ENCODE measurements around the gene ENTPD6. TPM values are rescaled to one million over a fixed set of nuclear protein-coding genes. Genes with fewer than 3 reads are reported as not detected.

Gene ENTPD6
- total RNA-seq, 1 experiment from 2014 or later: 29.3 TPM

DNA sequence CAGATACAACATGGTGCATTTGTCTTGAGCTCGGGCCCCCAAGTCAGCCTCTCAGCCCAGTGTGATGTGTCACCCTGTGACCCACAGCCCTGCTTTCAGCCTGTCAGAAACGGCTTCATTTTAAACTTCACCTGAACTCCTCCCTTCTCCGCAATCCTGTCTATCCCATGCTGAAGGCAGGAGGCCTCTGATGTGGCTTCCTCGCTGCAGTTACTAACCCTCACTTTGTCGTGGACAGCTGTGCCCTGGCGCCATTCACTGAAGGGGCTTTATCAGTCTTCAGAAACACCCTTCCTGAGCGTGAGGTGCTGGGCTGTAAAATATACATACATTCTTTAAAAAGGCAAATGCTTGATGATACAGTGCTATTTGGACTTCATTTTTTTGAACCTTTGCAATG lies 7.9 kb upstream of the ENTPD6 start:
- no peak for DNase-seq (ENCODE audit: low read depth)

DNA sequence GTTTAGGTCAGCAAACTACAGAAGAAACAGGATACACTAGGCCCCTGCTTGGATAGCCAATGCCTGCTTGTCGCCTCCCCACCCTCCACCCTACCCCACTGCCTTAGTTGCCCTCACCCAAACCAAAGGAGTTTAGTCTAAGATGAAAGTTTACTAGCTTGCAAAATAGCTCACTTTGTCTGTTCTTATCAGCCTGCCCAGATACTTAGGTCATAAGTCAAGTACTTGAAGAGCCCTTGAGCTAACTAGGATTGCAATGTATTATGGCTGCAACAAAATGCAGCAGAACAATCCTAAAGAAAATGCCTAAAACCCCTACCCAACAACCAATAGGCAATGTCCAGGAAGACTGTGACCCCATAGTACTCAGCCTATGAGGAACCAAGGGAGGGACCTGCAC lies 7.3 kb upstream of the ENTPD6 start:
- no peak for DNase-seq (ENCODE audit: low read depth)

DNA sequence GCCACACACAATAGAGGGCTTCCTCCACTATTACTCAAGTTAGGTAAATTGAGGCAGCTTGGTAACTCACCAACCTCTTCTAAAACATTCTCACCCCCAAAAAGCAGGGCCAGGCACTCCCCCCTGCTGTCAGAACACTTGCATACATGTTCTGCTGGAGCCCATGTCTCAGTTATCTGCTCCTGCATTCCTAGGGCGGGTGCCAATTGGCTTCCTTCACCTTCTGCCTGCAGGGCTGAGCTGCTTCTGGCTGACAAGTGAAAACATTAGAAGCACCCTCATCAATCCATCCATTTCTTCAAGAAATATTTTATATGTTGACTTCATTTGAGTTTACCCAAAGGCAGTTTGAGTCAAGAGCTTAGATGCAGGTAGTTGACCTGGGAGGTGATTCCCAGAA lies 4.5 kb upstream of the ENTPD6 start:
- no peak for DNase-seq (ENCODE audit: low read depth)

DNA sequence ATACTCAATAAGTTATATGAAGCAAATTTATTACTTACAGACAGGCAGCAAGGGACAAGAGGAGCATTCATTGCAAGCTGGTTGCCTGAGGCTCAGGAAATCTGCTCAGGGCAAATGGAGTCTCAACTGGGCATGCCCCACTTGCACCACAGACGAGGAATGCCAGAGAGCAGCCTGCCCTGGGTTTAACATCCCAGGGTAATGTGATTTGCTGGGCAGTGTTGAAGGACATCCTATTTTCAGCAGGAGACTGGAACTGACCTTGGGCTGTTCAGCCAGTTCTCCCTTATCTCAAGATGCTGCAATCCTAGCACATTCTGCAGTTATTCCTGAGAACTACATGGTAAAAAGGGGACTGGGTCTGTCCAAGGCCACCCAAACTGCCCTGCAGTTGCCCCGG lies 3.8 kb upstream of the ENTPD6 start:
- DNase-seq (ENCODE audit: low read depth): peak; percentile 44

DNA sequence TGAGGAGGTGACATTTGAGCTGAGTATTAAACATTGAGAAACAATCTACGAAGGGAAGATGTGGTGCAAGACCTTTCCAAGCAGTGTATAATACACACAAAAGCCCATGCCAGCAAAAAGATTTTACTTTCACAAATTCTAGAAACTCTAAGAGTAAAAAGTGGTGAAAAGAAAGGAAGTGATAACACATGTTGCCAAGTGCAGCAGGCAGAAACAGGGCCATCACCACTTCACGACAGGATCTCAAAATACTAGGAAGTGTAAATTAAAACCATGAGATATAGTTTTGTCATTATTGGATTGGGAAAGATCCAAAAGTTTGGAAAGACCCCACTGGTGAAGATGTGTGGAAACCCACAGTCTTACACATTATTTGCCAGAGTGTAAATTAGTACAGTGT lies 1.7 kb upstream of the ENTPD6 start:
- DNase-seq (ENCODE audit: low read depth): no peak

DNA sequence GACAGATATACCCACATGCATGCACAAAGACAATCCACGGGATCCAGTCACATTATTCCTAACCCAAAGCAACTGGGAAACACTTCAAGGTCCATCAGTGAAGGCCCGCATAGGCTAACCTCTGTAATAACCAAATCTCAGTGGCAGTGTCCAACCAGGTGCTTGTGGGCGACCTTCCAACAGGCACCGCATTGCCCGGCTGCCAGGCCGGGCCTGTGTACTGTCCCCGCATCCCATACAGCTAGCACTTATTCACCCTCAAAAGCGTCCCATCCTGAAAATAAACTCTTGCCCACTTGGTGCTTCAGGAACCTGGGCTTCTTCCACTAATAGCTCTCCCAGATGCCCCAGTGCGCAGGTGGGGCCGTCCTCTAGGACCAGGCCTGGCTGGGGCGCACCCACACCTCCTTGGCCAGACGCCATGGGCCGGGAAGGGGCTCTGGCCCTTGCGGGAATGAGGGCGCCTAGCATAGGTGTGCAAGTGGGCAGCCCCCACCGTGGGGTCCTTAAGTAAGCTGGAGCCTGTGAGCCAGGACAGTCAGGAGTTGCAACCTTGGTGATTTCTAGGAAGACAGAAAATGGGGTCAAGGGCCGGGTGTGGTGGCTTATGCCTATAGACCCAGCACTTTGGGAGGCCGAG lies 1.1 kb upstream of the ENTPD6 start:
- no peak for DNase-seq (ENCODE audit: low read depth)

DNA sequence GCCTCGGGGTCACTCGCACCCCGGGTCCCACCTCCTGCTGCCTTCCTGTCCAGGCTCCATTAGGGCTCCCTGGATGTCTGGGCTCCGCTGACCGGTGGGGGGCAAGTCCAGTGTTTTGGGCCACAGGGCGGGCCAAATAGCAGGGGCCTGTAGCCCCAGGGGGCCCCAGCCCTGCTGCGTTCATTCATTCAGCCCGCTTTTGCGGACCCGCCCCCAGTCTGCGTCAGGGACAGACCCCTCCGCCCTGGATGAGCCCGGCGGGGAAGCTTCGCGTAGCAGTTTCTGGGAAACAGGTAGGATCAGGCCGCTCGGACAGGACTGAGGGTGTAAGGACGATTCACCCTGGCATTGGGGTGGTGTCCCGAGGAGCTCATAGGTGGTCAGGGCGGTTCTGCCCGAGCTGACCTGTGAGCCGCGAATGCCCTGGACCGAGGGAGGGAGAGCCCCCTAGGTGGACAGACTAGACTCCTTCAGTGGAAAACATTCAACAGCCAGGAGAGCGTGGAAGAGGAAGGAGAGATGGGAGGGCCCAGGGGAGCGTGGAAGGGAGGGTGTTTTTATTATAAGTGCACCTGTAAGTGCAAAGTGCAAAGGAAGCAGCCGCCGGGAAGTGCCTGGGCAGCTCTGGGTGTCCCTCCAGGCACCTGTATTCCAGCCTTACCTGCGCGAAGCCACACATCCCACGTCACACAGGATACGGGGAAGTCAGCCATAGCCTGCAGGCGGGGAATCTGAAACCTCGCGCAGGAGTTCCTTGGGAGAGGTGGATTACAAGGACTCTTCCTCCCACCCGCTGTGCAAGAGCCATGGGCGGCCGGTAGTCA lies 662 bp downstream of the ENTPD6 start:
- no peak for DNase-seq (ENCODE audit: low read depth)

DNA sequence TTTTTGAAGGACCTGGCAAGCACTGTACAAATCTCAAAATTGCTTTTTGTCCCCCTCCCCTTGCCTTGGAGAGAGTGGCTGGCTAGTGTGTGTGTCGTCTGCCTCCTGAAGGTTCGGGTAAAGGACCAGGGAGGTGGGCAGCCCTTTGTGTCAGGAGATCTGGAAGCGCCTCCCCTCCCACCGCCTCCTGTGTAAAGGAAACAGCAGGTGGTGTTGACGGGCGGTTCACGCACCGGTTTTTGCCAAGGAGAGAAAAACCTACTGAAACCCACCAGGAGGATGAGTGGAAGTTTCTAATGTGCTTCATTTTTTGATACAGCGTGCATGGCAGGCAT lies 1.2 kb downstream of the ENTPD6 start:
- no peak for DNase-seq (ENCODE audit: low read depth)

DNA sequence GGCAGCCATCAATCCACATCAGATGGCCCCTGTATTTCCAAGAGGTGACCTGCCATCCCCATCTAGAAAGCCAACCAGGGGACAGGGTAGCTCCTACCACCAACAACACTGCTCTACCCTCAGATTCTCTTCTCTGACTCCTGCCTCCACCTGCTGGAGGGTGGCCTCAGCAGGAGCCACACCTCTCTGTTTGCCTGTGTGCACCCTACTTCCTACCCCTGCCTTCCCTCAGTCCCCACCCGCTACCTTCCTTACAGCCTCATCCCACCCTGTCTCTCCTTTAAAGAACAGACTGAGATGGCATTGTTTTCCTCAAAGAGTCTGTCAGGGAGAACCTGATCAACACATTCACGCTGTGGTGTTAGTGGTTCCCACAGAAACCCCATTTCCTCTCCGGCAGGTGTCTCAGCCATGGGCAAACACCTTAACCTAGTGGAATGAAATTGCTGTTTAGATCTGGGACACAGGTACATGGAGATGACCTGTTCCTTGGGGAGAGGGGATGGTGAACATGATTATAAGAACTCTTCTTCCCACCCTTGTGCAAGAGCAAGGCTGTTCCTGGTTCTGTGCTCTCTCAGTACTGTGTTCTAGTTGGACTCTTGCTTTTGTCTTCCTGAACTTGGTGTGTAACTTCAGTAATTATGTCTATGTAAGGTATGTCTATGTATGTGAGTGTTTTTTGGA lies 1.8 kb downstream of the ENTPD6 start:
- no peak for DNase-seq (ENCODE audit: low read depth)

DNA sequence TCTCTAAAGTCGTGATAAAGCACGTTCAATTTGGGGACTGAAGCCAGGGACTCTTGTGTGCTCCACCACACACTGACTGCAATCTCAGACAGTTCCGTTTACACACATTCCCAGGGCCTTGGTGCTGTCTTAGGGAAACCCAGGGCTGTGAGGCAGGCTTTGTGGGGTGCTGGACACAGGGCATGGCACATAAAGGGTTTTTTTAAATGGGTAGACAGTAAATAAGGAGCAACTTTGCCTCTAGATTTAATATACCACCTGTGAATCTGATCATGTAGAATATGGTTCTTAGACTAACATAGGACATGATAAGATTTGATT lies 2.3 kb downstream of the ENTPD6 start:
- no peak for DNase-seq (ENCODE audit: low read depth)

DNA sequence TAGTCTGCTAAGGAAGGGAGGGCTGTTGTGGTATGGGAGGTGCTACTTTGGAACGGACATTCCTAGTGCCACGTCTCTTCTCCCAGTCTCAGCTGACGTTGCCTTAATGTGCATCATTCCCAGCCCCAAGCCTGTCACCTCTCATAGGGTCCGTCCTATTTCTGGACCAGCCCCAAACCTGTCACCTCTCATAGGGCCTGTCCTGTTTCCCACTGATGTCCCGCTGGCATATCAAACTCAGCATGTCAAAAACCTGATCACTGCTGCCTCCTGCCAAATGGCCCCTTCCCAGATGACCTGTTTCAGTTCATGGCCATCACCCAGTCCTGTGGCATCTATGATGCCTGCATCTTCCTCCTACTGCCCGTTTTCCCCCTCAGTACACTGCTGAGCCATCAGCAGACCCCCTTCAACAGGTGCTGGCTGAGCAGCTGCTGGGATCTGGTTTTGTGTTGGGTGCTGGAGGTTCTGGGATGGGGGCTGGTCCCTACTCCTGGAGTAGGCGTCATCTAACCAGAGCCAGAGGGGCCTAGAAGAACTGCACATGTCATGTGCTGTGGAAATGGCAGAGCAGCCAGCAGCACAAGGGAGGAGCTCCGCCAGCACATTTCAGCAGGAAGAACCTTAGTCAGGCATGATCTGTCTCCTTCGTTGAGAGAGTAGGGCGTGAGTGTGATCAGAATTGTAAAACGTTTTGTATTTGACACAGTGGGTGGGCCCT lies 3.3 kb downstream of the ENTPD6 start:
- DNase-seq (ENCODE audit: low read depth): no peak

DNA sequence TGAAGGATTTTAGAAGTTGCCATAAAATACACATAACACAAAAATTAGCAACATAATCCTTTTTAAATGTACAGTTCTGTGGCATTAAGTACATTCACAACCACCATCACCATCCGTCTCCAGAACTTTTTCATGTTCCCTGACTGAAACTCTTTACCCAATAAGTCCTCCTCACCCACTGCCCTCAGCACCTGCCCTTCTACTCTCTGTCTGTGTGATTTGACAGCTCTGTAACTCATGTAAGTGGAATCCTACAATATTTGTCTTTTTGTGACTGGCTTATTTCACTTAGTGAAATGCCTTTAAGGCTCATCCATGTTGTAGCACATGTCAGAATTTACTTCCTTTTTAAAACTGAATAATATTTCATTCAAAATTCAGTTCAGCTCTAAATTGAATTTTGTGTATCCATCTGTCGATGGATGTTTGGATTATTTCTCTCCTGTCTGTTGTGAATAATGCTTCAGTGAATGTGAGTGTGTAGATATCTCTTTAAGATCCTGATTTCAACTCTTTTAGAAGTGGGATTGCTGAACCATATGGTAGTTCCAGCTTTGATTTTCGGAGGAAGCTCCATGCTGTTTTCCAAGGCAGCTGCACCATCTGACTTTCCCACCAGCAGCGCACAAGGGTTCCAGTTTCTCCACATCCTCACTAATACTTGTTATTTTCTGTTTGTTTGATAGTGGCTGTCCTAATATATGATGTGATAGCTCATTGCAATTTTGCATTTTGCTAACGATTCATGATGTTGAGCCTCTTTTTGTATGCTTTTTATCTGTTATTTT lies 4.2 kb downstream of the ENTPD6 start:
- DNase-seq (ENCODE audit: low read depth): no peak

DNA sequence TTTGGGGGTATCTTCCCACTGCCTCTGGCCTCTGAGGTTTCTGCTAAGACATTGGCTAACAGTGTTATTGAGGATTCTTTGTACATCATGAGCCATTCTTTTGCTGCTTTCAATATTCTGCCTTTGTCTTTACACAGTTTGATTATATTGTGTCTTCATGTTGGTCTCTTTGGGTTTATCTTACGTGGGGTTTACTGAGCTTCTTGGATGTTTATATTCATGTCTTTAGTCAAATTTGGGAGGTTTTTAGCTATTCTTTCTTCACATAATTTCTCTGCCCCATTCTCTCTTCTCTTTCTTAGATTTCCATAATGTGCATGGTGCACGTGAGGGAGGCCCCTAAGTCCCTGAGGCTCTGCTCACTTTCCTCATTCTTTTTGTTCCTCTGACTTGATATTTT lies 7.6 kb downstream of the ENTPD6 start:
- DNase-seq (ENCODE audit: low read depth): no peak

DNA sequence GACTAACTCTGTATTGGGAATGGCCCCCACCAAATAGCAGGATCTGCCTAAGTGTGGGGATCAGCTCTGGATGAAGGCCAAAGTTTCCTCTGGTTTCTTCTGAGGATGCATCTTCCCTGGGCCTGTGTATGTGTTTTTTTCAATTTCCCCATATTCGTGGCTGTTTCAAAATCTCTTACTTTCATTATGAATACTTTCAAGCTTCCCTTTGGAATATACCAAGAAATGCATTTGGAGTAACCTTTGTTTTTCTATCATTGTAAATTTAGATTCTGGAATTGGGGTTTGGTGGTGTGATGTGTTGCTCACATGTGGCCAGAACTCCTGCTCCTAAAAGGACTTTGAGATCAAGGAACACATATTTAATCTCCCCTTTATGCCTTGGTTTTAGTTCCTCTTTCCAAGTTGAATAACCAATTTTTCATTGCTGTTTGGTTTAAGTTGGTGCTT lies 8.4 kb downstream of the ENTPD6 start:
- no peak for DNase-seq (ENCODE audit: low read depth)

DNA sequence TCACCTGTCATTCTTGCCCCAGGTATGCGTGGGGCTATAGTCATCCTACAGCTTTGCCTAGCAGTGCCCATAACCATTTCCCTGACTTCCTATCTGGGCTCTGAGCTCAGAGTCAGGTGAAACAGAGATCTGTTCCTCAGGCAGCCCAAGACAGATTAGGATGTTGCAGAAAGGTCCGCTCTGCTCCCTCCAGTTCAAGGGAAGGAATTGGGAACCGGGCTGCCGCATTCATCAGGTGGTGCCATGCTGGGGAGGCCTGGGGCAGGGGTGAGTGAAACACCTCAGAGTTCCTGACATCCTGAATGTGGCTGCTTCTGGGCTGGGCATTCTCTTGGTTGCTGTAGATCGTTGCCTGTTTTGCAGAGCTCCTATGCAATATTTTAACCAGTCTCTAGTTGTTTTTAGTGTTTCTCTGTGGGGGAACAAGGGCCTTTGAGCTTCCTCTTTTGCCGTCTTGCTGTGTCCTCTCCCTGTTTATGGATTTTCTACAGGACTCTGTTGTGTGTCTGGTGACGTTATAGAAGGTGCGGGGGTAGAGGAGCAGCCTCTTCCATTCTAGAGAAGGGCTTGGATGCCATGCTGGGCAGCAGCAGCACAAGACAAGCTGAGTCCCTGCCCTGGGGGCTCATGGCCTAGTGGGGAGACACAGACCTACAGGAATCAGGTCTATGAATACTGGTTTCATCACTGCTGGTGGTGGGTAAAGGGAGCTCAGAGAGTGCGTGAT lies 9.2 kb downstream of the ENTPD6 start:
- no peak for DNase-seq (ENCODE audit: low read depth)

DNA sequence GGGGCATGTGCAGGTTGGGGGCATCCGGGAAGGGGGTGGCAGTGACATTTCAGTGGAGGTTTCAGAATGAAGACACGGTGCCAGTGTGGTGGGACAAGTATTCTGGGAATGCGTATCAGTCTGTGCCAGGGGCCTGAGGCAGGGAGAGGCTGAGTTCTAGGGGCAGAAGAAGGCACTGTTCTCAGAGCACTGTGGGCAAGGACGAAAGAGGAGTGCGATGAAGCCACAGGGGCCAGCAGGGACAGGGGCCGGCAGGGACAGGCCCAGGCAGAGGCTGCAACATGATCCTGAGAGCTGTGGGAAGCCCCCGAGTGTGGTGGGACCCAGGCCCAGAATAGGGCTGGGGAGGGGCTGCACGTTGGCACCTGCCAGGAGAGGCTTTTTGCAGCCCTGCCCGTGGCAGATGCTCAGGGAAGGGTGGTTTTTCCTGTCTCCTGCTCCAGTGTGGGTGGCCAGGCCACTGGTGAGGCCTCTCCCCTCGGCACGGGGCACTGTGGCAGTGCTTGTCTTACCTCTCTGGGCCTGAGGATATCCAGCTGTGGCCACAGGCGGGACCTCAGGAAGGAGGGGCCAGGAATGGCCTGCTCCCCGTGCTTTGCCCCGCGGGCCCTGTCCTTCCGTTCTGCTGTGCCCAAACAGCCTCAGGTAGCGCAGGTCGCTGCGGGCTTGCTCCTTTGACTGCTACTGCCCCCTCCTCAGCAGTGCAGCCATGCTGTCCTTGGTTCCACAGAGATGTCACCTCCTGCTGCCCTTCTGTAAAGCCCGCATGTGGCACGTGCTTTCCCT lies 10.0 kb downstream of the ENTPD6 start:
- no peak for DNase-seq (ENCODE audit: low read depth)

DNA sequence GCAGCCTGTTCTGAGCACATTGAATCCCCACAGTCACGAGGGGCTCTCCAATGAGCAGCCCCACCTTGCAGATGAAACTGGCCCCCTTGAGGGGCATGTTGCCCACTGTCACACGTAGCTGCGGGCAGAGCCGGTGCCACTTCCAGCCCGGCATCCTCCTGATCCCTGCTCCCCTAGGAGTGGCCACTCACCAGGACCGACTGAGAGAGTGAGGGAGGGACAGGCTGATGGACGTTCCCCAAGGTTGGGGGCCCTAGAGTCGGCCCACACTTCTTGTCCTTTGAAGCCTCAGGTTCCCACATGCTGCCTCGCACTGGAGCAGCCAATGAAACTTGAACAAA lies 10.5 kb downstream of the ENTPD6 start:
- no peak for DNase-seq (ENCODE audit: low read depth)

DNA sequence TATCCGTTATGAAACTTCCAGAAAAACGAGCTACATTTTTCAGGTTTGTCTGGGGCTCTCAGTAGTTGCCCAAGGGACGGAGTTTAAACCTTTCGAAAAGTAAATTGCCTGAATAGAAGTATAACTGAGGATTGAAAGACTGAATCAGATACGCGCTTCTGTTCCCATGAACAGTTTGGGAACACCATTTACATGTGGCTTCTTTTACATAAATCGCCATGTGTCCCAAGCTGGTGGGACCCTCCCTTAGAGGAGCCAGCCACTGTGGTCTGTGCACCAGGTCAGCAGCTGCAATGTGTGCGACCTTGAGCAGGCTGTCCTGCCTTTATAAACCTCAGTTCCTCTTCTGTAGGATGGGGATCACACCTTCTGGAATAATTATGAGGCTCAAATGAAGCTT lies 11.0 kb downstream of the ENTPD6 start:
- no peak for DNase-seq (ENCODE audit: low read depth)

DNA sequence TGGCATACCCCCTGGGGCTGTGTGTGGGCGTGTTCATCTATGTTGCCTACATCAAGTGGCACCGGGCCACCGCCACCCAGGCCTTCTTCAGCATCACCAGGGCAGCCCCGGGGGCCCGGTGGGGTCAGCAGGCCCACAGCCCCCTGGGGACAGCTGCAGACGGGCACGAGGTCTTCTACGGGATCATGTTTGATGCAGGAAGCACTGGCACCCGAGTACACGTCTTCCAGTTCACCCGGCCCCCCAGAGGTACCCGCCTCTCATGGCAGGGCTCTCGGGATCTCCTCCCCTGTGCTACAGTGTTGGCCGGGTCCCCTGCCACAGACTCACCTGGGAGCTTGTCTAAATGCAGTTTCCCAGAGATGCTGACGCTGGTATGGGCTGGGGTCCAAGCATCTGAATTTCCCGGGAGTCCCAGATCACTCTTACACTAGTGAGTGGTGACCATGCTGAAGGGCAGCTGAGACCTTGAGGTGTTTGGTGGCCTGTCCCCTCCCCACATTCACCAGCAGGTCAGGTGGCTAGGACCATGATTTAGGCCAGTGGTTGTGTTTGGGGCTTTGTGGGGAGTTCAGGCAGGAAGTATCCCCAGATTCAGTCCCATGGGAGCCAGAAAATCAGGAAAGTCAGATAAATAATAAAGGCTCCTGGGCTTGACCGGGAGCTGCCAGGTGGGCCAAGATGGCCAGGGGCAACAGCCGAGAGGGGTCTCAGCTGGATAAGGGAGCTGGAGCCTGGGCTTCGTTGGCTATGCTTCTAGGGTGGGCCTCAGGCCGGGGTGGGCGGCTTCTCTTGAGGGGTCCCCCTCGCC lies 11.8 kb downstream of the ENTPD6 start:
- DNase-seq (ENCODE audit: low read depth): no peak

All from RPMI7951 (cell line).